Activated CD8-positive, alpha-beta T cell treated with anti-CD3 and anti-CD28 coated beads for 36 hours (primary cell): ENCODE results near the gene DCAF12. TPM values are rescaled to one million over a fixed set of nuclear protein-coding genes. Genes with fewer than 3 reads are reported as not detected.

Experiments used
- ATAC-seq: fragments of 200-7000 bp; cut with Tn5 transposase; one replicate; pipeline ENCODE4 v1.10.0; 2021; ENCODE audit warnings: mild to moderate bottlenecking, moderate library complexity
- CTCF ChIA-PET: fragments of 350-600 bp; sonication (Branson Sonifier 250); formaldehyde crosslinking; loops from one replicate; lab custom pipeline; 2021; ENCODE audit warnings: antibody characterized with exemption; lab: Charles Lee
- POLR2A ChIA-PET: fragments of 350-600 bp; sonication (Branson Sonifier 250); formaldehyde crosslinking; loops from one replicate; lab custom pipeline; 2021; ENCODE audit warnings: antibody characterized with exemption; lab: Charles Lee
- DNase-seq: peaks from one replicate; pipeline ENCODE4 v3.0.0-alpha.2; 2020
- H3K27ac Mint-ChIP-seq: one replicate; pipeline ENCODE4 v1.8.0; 2021; ENCODE audit warnings: mild to moderate bottlenecking, mixed read lengths
- H3K27me3 Mint-ChIP-seq: one replicate; pipeline ENCODE4 v1.8.0; 2021; ENCODE audit warnings: mixed read lengths
- H3K36me3 Mint-ChIP-seq: one replicate; pipeline ENCODE4 v1.8.0; 2021; ENCODE audit warnings: low read depth, mixed read lengths
- H3K4me1 Mint-ChIP-seq: one replicate; pipeline ENCODE4 v1.8.0; 2021; ENCODE audit warnings: low read depth, mixed read lengths
- H3K4me3 Mint-ChIP-seq: one replicate; pipeline ENCODE4 v1.8.0; 2021; ENCODE audit warnings: mild to moderate bottlenecking, moderate library complexity, mixed read lengths
- H3K9me3 Mint-ChIP-seq: one replicate; pipeline ENCODE4 v1.8.0; 2021; ENCODE audit warnings: mixed read lengths
- intact Hi-C: fragments of 100-400 bp; cut with micrococcal nuclease; formaldehyde crosslinking; loops from one replicate; pipeline ENCODE4 v1.10.0; 2022
- total RNA-seq, 2 experiments: library from RNA; stranded (reverse); gene quantifications; one replicate each; pipeline ENCODE4 v1.2.3, GENCODE V29; 2021
- TF ChIP-seq, protein P1 (sequence below): fragments of 200-600 bp; IDR thresholded peaks from one replicate; pipeline ENCODE4 v1.8.0; 2022; ENCODE audit warnings: antibody characterized with exemption, mild to moderate bottlenecking

Gene DCAF12
- total RNA-seq, 2 experiments from 2014 or later: 30.5 to 34.7 TPM

- H3K9me3 Mint-ChIP-seq: no peaks in the 10 kb centered on the region
- no peak overlapping the region for H3K4me3 Mint-ChIP-seq
- no peaks in the 10 kb centered on the region for H3K4me1 Mint-ChIP-seq
- CTCF ChIA-PET: interaction anchor here (1.4 kb wide), 1 partner anchor 12 kb away, joined by 3 read pairs; no protein-coding TSS in a partner anchor
- POLR2A ChIA-PET: no interaction called here
- H3K36me3 Mint-ChIP-seq: no peaks in the 10 kb centered on the region
- intact Hi-C loops: loop anchor here (10.0 kb wide), 1 partner anchor 64 kb away; no protein-coding TSS in a partner anchor
- H3K27ac Mint-ChIP-seq: no peak overlapping the region
- DNase-seq: no peak
- TF ChIP-seq, protein P1, sequence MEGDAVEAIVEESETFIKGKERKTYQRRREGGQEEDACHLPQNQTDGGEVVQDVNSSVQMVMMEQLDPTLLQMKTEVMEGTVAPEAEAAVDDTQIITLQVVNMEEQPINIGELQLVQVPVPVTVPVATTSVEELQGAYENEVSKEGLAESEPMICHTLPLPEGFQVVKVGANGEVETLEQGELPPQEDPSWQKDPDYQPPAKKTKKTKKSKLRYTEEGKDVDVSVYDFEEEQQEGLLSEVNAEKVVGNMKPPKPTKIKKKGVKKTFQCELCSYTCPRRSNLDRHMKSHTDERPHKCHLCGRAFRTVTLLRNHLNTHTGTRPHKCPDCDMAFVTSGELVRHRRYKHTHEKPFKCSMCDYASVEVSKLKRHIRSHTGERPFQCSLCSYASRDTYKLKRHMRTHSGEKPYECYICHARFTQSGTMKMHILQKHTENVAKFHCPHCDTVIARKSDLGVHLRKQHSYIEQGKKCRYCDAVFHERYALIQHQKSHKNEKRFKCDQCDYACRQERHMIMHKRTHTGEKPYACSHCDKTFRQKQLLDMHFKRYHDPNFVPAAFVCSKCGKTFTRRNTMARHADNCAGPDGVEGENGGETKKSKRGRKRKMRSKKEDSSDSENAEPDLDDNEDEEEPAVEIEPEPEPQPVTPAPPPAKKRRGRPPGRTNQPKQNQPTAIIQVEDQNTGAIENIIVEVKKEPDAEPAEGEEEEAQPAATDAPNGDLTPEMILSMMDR: no peak
- no peak for ATAC-seq
- no peaks in the 10 kb centered on the region for H3K27me3 Mint-ChIP-seq
Observed at GRCh38 chr9:34079181-34079580, 47.3 kb downstream of the DCAF12 start.

GRCh38 chr9:34072868-34073590 lies 53.5 kb downstream of the DCAF12 start:
- DNase-seq: no peak
- Mint-ChIP-seq H3K27ac (no peak overlapping the region), H3K4me1 (no peaks in the 10 kb centered on the region), H3K36me3 (no peaks in the 10 kb centered on the region), H3K9me3 (no peaks in the 10 kb centered on the region), H3K4me3 (no peak overlapping the region), H3K27me3 (no peaks in the 10 kb centered on the region)
- ChIA-PET POLR2A (interaction anchor here (0.5 to 2.1 kb wide), 4 partner anchors 10 to 41 kb away, joined by 3 to 7 read pairs (median 4); partner anchors contain the start of gene UBAP2), CTCF (interaction anchor here (0.8 to 3.8 kb wide), 30 partner anchors 8 to 303 kb away, joined by 3 to 22 read pairs (median 4); partner anchors contain the start of genes MYORG and UBAP2)
- intact Hi-C loops: loop anchor here (10.0 kb wide), 1 partner anchor 58 kb away; no protein-coding TSS in a partner anchor
- TF ChIP-seq, protein P1: no peak
- no peak for ATAC-seq

DNA sequence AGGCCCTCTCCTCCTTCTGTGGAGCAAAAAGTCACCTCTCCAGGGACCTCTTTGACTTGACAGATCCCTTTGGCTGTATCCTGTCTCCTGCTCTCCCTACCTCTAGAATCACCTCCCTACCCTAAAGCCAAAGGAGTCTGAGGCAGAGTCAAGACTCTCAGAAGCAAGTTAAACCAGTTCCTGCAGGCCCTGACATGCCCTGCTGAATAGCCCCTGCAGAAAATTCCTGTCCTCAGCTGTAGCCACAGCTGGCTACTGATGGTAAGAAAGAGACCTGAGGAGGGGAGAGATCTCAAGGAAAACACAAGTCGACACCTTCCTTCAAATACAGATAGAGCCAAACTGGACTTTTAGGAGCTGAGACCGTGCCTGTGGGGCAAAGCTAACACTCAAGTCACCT lies 54.1 kb downstream of the DCAF12 start:
- no peaks in the 10 kb centered on the region for H3K4me1 Mint-ChIP-seq
- DNase-seq (no peak), ATAC-seq (no peak)
- TF ChIP-seq, protein P1: no peak
- POLR2A ChIA-PET: no interaction called here
- H3K4me3 Mint-ChIP-seq: no peak overlapping the region
- CTCF ChIA-PET: interaction anchor here (1.1 to 3.8 kb wide), 8 partner anchors 11 to 304 kb away, joined by 3 to 22 read pairs (median 3); partner anchors contain the start of gene MYORG
- intact Hi-C loops: loop anchor here (10.0 kb wide), 1 partner anchor 58 kb away; no protein-coding TSS in a partner anchor
- no peaks in the 10 kb centered on the region for H3K9me3 Mint-ChIP-seq
- H3K36me3 Mint-ChIP-seq: no peaks in the 10 kb centered on the region
- H3K27ac Mint-ChIP-seq: no peak overlapping the region
- H3K27me3 Mint-ChIP-seq: no peaks in the 10 kb centered on the region

DNA sequence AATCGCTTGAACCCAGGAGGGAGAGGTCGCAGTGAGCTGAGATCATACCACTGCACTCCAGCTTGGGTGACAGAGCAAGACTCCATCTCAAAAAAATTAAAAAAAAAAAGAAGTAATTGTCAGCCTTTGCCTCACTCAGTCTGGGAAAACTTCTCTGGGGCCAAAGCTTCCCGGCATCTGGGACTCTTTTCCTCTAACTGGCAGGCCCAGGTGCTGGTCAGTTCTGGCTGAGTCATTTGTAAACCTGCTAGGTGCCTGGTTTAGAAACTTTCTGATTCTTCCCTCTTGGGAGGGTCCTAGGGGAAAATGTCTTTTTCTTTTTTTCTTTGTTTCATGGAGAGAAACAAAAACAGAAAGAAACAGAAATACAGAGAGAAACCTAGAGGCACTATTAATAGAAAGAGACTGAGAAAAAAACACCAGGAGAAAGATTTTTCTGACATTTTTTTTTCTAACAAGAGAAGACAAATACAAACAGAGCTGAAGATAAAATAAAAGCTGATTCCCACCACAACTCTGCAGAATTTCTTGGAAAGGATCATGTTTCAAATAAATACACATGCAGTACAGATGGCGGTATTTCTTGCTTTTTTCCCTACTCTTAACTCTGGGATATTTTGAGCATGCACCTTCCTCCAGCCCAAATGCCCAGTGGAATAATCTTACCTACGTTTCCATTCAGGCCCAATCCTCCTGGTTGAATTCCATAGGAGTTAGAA lies 55.7 kb downstream of the DCAF12 start:
- H3K9me3 Mint-ChIP-seq: no peaks in the 10 kb centered on the region
- ChIA-PET POLR2A (interaction anchor here (0.6 to 0.8 kb wide), 2 partner anchors 22 to 108 kb away, joined by 3 read pairs; partner anchors contain the start of gene UBAP2), CTCF (no interaction called here)
- intact Hi-C loops: loop anchor here (10.0 kb wide), 1 partner anchor 56 kb away; no protein-coding TSS in a partner anchor
- DNase-seq (no peak), ATAC-seq (no peak)
- H3K4me1 Mint-ChIP-seq: no peaks in the 10 kb centered on the region
- H3K27me3 Mint-ChIP-seq: no peaks in the 10 kb centered on the region
- H3K27ac Mint-ChIP-seq: no peak overlapping the region
- TF ChIP-seq, protein P1: no peak
- no peak overlapping the region for H3K4me3 Mint-ChIP-seq
- H3K36me3 Mint-ChIP-seq: no peaks in the 10 kb centered on the region
